GM21576 (cell line): ENCODE results near the gene F11R.
A peak's percentile ranks its signal among the peaks of the same experiment; 100 is the strongest.
"Not testable (repeated sequence)": the region's sequence is repeated elsewhere in the genome, so short reads cannot be mapped to it uniquely, and the experiment has no call there.

Experiments used
- ATAC-seq: cut with Tn5 transposase; IDR thresholded peaks from one replicate; pipeline ENCODE4 v1.9.1; 2021; ENCODE audit warnings: mild to moderate bottlenecking, moderate library complexity; ENCODE audit not compliant: unreplicated experiment

Gene F11R

GRCh38 chr1:161044908-161045735 is 24.2 kb upstream of the F11R start:
- ATAC-seq = peak; percentile 38

- ATAC-seq = no peak
Observed at GRCh38 chr1:161044535-161044907, 23.6 kb upstream of the F11R start.

DNA sequence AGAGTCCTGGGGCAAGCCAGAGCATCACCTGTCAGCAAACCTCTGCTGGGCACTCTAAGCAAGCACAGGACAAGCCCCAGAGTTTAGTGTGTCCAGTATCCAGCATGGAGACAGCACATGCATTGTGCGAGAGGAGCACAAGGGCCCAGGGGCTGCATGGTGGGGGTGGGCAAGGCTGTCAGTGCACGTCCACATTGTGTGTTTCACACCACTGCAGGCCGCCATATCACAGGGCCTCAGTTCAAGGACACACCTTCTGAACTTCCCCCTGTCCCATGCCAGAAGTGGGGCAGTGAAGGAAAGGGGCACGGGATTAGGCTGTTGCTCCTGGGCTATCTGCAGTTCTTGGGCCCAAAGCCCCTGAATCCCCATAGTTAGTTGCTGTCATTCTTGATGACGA is 18.6 kb upstream of the F11R start:
- no peak for ATAC-seq

- ATAC-seq = no peak
Observed at GRCh38 chr1:161039154-161039545, 18.2 kb upstream of the F11R start.

DNA sequence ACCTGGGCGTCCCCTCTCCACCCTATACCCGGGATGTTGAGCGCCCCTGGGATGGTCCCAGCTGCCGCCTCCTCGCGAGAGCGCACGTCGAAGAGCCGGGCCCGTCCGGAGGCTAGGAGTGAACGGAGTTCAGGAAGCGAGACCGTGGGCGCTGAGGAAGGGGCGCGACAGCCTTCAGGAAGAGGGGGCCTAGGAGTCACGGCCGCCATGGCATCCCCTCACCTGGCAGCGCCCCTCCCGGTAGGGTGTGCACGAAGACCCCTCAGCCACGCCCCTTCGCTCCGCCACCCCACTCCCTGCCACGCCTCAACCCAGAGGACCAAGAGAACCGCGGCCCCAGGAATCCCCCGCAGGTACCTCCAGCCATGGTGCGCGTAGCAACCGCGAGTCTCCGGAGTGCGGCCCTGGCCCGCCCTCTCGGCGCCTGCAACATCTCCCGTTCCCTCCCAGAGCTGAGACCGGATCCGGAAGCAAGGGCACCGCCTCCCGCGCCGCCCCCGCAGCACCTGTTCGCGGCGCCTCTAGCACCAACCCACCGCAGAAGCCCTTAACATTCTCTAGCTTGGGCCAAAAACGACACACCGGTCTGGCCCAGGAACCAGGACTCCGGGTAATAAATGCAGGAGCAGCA is 17.7 kb upstream of the F11R start, which contains the start of gene TSTD1:
Gene TSTD1 (minus strand): TSS at position 442 of the 631 bp plus-strand sequence. CDS start 75 bp downstream, at position 367.
- ATAC-seq = peak; percentile 77

- ATAC-seq = no peak
Observed at GRCh38 chr1:161037661-161038522, 16.9 kb upstream of the F11R start.

- ATAC-seq = no peak
Observed at GRCh38 chr1:161033751-161034150, 12.8 kb upstream of the F11R start.

DNA sequence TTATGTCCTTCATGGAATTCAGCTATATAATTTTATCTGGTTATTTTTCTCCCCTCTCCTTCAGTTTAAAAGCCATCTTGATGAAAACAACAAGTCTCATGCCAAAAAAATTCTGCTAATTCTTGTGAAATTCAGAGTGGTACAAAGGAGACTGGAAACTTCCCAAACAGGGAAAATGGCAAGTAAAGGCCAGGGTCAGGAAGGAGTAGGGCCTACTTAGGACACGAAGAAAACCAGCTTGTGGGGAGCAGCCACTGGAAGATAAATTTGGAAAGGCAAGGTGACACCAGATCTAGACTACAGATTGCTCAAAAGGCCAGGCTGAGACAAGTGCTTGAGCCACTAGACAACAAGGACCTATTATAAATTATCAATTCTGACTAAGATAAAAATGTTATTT is 11.5 kb upstream of the F11R start:
- no peak for ATAC-seq

DNA sequence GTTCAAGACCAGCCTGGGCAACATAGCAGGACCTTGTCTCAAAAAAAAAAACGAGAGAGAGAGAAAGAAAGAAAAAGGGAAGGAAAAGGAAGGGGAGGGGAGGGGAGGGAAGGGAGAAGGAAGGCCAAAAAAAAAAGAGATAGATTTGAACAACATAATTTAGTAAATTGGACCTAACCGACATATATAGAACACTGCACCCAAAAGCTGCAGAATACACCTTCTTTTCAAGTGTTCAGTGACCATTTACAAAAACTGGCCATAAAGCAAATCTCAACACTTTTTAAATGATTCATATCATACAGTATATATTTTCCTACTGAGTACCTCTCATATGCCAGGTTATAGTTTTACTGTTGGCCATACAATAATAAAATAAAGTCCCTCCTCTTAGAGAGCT is 10.9 kb upstream of the F11R start:
- ATAC-seq = no peak

- ATAC-seq = not testable (repeated sequence)
Observed at GRCh38 chr1:161029466-161029865, 8.5 kb upstream of the F11R start.

GRCh38 chr1:161026954-161027353 is 6.0 kb upstream of the F11R start:
- ATAC-seq = not testable (repeated sequence)

DNA sequence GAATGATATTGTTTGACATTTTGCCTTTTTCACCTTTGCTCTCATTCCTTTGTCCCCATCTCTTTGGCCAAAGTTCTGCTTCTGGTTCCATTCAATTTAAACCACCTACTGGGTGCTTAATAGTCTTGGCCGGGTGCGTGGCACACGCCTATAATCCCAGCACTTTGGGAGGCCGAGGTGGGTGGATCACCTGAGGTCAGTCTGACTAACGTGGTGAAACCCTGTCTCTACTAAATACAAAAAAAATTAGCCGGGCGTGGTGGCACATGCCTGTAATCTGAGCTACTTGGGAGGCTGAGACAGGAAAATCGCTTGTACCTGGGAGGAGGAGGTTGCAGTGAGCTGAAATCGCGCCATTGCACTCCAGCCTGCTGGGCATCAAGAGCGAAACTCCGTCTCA is 1.5 kb upstream of the F11R start:
- ATAC-seq = not testable (repeated sequence)

- ATAC-seq = no peak
Observed at GRCh38 chr1:161021970-161022353, 1.0 kb upstream of the F11R start.

DNA sequence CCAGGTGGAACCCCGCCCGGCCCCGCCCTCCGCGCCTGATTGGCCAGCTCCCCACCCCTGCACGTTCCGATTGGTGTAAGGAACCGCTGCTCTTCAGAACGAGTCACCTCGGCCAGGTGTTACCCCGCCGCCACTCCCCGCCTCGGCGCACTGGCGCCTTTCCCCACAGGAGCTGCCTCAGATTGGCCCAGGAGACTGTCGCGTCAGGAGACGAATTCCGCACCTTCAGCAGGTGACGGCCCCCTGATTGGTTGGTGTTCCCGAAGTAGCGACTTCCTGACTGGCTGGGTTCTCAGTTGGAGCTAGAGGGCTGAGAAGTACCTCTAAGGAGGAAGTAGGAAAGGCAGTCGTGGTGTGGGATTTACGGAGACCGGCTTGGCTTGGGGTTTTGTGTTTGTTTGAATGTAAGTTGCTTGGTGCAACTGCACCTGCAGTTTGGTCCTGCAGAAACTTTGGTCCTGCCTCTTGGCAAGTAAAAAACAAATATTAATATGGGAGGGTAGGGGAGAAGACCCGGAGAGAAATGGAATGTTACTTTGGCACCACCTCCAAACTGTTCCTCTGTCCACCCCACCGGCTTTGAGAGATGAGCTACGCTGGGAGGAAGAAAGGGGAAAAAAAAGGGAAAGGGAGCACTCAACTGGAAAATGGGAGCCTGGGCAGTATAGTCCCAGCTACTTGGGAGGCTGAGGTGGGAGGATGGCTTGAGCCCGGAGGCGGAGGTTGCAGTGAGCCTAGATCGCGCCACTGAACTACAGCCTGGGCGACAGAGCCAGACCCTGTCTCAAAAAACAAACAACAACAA is 415 bp upstream of the F11R start:
- peak; percentile 79 for ATAC-seq

DNA sequence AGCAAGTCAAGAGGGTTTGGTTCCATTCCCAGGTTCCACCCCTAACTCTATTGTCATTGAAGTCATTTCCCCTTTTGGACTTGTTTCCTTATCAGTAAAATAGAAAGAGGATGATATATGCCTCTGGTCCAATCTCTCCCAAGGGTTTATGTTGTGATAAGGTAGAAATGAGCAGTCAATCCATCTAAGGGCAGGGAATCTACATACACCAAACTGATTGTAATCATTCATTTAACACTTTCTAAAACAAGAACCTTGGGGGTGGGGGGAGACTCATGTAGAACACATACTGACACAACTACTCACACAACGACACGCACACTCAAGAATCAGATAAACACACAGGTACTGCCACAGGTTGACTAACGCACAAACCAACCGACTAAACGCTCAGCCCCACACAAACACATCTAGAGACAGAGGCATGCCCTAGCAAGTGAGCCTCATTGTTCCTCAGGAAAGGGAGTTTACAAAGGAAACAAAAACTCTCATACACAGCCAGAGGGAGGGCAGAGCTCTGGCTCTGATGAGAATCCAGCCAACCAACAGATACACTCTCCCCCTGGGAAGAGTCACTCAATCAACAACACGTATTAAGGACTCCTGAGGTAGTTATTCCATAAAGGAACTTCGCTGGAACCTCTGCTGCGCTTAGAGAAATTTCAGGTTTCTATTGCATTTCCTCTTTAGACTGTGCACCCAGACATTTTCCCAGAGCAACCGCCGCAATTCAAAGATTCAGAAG is 1.0 kb downstream of the F11R start:
- ATAC-seq = no peak

- ATAC-seq = not testable (repeated sequence)
Observed at GRCh38 chr1:161019111-161019660, 1.8 kb downstream of the F11R start.

DNA sequence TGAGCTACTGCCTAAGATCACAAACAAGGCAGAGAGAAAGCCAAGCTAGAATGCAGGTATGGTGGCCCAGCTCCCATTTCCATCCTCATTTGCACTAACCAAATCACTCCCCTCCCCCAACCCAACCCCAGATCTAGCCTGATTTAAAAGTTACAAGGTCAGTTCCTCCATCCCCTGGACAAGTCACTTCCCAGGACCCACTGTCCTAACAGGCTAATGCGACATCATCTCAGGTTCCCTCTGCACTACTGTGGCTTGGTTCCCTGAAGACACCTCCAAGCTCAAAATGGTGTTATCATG is 2.4 kb downstream of the F11R start:
- no peak for ATAC-seq

DNA sequence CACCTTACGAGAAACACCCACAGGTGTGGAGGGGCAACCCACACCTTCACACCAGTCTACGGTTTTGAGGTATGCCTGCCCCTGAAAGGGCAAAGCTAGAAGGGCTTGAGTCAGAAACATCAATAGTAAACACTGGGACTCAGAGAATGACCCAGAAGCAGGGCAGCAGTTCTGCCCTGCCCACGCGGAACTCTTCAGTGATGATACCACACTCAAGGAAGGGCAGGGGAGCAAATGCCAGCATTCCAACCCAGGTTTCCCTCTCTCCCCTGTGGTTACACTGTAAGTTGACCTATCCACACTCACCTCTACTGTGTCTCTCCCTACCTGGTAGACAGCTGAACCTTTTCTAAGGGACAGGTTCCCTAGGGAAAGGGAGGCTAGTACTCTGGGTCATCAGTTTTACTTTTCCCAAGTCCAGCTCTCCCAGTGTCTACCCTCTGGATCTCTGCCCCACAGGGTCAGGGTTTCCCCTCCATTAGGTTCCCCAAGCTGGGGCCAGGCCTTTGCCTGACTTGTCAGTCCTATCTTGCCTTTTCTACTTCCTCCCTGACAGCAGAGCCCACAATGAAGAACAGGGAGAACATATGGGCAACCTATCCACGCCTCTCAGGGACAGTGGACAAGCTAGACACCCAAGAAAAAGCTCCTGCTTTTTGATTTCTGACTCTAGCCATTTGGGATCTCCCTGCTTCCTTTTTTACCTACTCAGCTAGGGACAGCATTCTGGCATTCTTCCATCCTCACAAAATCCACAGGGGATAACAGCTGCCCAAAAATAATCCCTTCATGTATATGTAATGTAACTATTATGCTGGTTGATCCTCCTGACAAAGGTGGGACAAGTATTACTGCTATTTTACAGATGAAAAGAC is 3.0 kb downstream of the F11R start:
- ATAC-seq = no peak

DNA sequence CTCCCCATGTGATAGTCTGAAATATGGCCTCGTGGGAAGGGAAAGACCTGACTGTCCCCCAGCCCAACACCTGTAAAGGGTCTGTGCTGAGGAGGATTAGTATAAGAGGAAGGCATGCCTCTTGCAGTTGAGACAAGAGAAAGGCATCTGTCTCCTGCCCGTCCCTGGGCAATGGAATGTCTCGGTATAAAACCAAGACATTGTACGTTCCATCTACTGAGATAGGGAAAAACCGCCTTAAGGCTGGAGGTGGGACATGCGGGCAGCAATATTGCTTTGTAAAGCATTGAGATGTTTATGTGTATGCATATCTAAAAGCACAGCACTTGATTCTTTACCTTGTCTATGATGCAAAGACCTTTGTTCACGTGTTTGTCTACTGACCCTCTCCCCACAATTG is 3.8 kb downstream of the F11R start:
- ATAC-seq = not testable (repeated sequence)
